ENCODE results near the gene DCANP1. TPM values are rescaled to one million over a fixed set of nuclear protein-coding genes. Genes with fewer than 3 reads are reported as not detected.

DCANP1 gene
- total RNA-seq, 1 experiment from 2014 or later: not detected

- CTCF ChIA-PET: interaction anchor here (0.6 to 1.1 kb wide), 2 partner anchors 24 to 496 kb away, joined by 3 to 5 read pairs; no protein-coding TSS in a partner anchor
- no peaks in the 10 kb centered on the region for H3K36me3 ChIP-seq (ENCODE audit: control insufficient read depth in 1 of 2, insufficient read depth in 2 of 2, low read length in 2 of 2)
- H3K9ac ChIP-seq (ENCODE audit: low read length): no peak overlapping the region
- POLR2A ChIA-PET: no interaction called here
- H3K79me2 ChIP-seq (ENCODE audit: insufficient read depth, low read length): peaks cover 18% of the 10 kb centered on the region
- TF ChIP-seq FOSL1 (IDR thresholded peaks at IDR 0.05; ENCODE audit: low read depth) (no peak), SIN3A (IDR thresholded peaks at IDR 0.05; ENCODE audit: low read depth) (no peak), TCF7L2 (IDR thresholded peaks at IDR 0.05; ENCODE audit: borderline replicate concordance, extremely low read depth, insufficient read depth, insufficient read length) (no peak), ATF3 (IDR thresholded peaks at IDR 0.05) (no peak), SP1 (IDR thresholded peaks at IDR 0.05; ENCODE audit: low read depth) (no peak), ZNF274 (IDR thresholded peaks at IDR 0.05; ENCODE audit: low read depth, low read length) (no peak), EGR1 (IDR thresholded peaks at IDR 0.05; ENCODE audit: low read depth) (no peak), MAX (IDR thresholded peaks at IDR 0.05) (no peak), CBX3 (IDR thresholded peaks at IDR 0.05; ENCODE audit: low read depth) (no peak), CEBPB (IDR thresholded peaks at IDR 0.05; ENCODE audit: low read depth) (no peak), YY1 (IDR thresholded peaks at IDR 0.05; ENCODE audit: extremely low read depth, insufficient replicate concordance, low read depth, low read length) (no peak), EZH2phosphoT487 (IDR thresholded peaks at IDR 0.05; ENCODE audit: borderline replicate concordance) (no peak), POLR2AphosphoS5 (IDR thresholded peaks at IDR 0.05; ENCODE audit: low read depth, low read length) (no peak), POLR2A (IDR thresholded peaks at IDR 0.05; ENCODE audit: borderline replicate concordance, extremely low read depth, insufficient read depth, insufficient read length) (no peak)
- H3K27ac ChIP-seq (ENCODE audit: low read depth, low read length): no peak overlapping the region
- DNase-seq (ENCODE audit: low read depth, low spot score) (no peak), ATAC-seq (no peak)
- H3K27me3 ChIP-seq (ENCODE audit: insufficient read depth, low read length): no peaks in the 10 kb centered on the region
- no peak overlapping the region for H2AFZ ChIP-seq (ENCODE audit: low read depth, low read length, poor library complexity, severe bottlenecking)
- H4K20me1 ChIP-seq (ENCODE audit: insufficient read depth): peaks cover 6% of the 10 kb centered on the region; the same call in 1 of the 2 replicates
- no peaks in the 10 kb centered on the region for H3K9me3 ChIP-seq (ENCODE audit: control insufficient read depth in 1 of 2, insufficient read depth in 1 of 2, low read depth in 1 of 2, low read length in 2 of 2)
- intact Hi-C loops (cut with micrococcal nuclease): no loop called here
- H3K4me1 ChIP-seq (ENCODE audit: control insufficient read depth in 1 of 2, insufficient read depth in 2 of 2, low read length in 2 of 2): peaks cover 10 to 24% of the 10 kb centered on the region in 2 experiments
- no peak overlapping the region for H3K4me2 ChIP-seq (ENCODE audit: low read length)
- RAD21 ChIA-PET (ENCODE audit: low non-redundant PET in 1 of 2, low total read pairs in 2 of 2, uncharacterized antibody in 2 of 2, unreplicated experiment in 2 of 2): no interaction called here
- no TSS peak for BruUV-seq (replicated peaks)
- no peak overlapping the region for H3K4me3 ChIP-seq (replicated peaks in 1 of 2; ENCODE audit: low read depth in 1 of 2, low read length in 2 of 2)
- H3K9me2 ChIP-seq (ENCODE audit: insufficient read depth): no peaks in the 10 kb centered on the region
Measured at GRCh38 chr5:135402031-135402430, 45.1 kb downstream of the DCANP1 start.
